Endodermal cell (in vitro differentiated cells): ENCODE measurements around the gene SDK1. TPM values are rescaled to one million over a fixed set of nuclear protein-coding genes. Genes with fewer than 3 reads are reported as not detected.
A peak's percentile ranks its signal among the peaks of the same experiment; 100 is the strongest.

Experiments
- DNase-seq: peaks from one replicate; pipeline ENCODE4 v3.0.0-alpha.2; 2017
- H3K27ac ChIP-seq: 2 replicates; pipeline ENCODE4 v1.5.1; 2013; ENCODE audit warnings: mild to moderate bottlenecking, low read depth, low read length, moderate library complexity
- H3K27me3 ChIP-seq: 2 replicates; pipeline ENCODE4 v1.6.1; 2013; ENCODE audit warnings: mild to moderate bottlenecking, low read length, moderate library complexity; ENCODE audit not compliant: insufficient read depth, control insufficient read depth, poor library complexity, severe bottlenecking
- H3K36me3 ChIP-seq: 2 replicates; pipeline ENCODE4 v1.7.0; 2013; ENCODE audit warnings: mild to moderate bottlenecking, low read length, moderate library complexity; ENCODE audit not compliant: control insufficient read depth, insufficient read depth
- H3K4me1 ChIP-seq: one replicate; pipeline ENCODE4 v1.7.0; 2013; ENCODE audit warnings: low read length; ENCODE audit not compliant: control insufficient read depth, insufficient read depth
- H3K4me3 ChIP-seq: 2 replicates; pipeline ENCODE4 v1.5.1; 2013; ENCODE audit warnings: mild to moderate bottlenecking, low read length, moderate library complexity
- H3K9ac ChIP-seq: 2 replicates; pipeline ENCODE4 v1.6.1; 2013; ENCODE audit warnings: mild to moderate bottlenecking, low read length, moderate library complexity; ENCODE audit not compliant: poor library complexity, severe bottlenecking; ENCODE audit errors: extremely low read depth
- H3K9me3 ChIP-seq: 2 replicates; pipeline ENCODE4 v1.6.1; 2013; ENCODE audit warnings: mild to moderate bottlenecking, low read length, moderate library complexity; ENCODE audit not compliant: control insufficient read depth
- H3K27ac Mint-ChIP-seq: 2 replicates; pipeline ENCODE4 v1.8.0; 2020; ENCODE audit warnings: mixed read lengths
- H3K27me3 Mint-ChIP-seq: 2 replicates; pipeline ENCODE4 v1.8.0; 2021; ENCODE audit warnings: mild to moderate bottlenecking, mixed read lengths; ENCODE audit not compliant: insufficient read depth
- H3K36me3 Mint-ChIP-seq: 2 replicates; pipeline ENCODE4 v1.8.0; 2020; ENCODE audit warnings: low read depth, mixed read lengths
- H3K4me1 Mint-ChIP-seq: 2 replicates; pipeline ENCODE4 v1.8.0; 2020; ENCODE audit warnings: mixed read lengths
- H3K4me3 Mint-ChIP-seq: 2 replicates; pipeline ENCODE4 v1.8.0; 2020; ENCODE audit warnings: mild to moderate bottlenecking, moderate library complexity, mixed read lengths
- H3K9me3 Mint-ChIP-seq: 2 replicates; pipeline ENCODE4 v1.8.0; 2020; ENCODE audit warnings: mild to moderate bottlenecking, mixed read lengths
- WGBS, 2 experiments: methylation state at CpG; one replicate each; pipeline versions ENCODE4 v1.1.5 to v1.1.7; 2013; ENCODE audit warnings: missing lambda C conversion rate in 2 of 2, mixed read lengths in 1 of 2; ENCODE audit not compliant: insufficient coverage in 1 of 2, insufficient read length in 1 of 2; 5-methylcytosine and 5-hydroxymethylcytosine counted together
- total RNA-seq, 2 donors: library from RNA; stranded (reverse); fragmentation: NEBNext Ultra II Directional in 1 of 2; extraction: Animal tissue kit (Norgen Biotek cat#: 25700) in 1 of 2; gene quantifications; 2 replicates in 1 of 2; 3 replicates in 1 of 2; pipeline ENCODE4 v1.2.1, GENCODE V29; 2021
- TF ChIP-seq, protein P1 (sequence below): fragments of 200-600 bp; sonication (generic); conservative IDR thresholded peaks from 2 replicates; pipeline ENCODE4 v1.5.0; 2021; ENCODE audit warnings: antibody characterized with exemption, mild to moderate bottlenecking

SDK1 gene
- total RNA-seq, 2 donors from 2014 or later, result 22.7 to 23.1 TPM

DNA sequence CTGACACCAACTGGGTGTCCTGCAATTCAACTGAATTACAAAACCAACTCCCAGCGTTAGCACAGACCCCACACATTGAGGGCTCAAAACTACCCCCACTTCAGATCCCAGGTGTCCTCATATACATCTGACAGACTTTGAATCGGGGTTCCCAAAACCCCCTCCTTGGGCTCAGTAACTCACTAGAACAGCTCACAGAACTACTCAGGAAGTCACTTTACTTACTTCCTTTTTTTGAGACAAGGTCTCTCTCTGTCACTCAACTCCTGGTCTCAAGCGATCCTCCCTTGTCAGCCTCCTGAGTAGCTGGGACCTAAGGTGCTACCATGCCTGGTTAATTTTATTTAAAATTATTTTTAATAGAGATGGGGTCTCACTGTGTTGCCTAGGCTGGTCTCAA, 456.0 kb downstream of the SDK1 start:
- no peak overlapping the region for H3K27ac ChIP-seq
- H3K27me3 ChIP-seq, result no peaks in the 10 kb centered on the region
- Mint-ChIP-seq H3K9me3 (peaks cover 10% of the 10 kb centered on the region), H3K4me3 (no peak overlapping the region), H3K4me1 (peaks cover 15% of the 10 kb centered on the region), H3K27ac (no peak overlapping the region), H3K36me3 (no peaks in the 10 kb centered on the region), H3K27me3 (no peaks in the 10 kb centered on the region)
- WGBS, 2 experiments, result 80 to 93% methylated on average over 2 to 3 of the region's 3 CpGs
- peaks cover 9% of the 10 kb centered on the region for H3K9me3 ChIP-seq
- peaks cover 4% of the 10 kb centered on the region for H3K4me1 ChIP-seq
- TF ChIP-seq, protein P1, sequence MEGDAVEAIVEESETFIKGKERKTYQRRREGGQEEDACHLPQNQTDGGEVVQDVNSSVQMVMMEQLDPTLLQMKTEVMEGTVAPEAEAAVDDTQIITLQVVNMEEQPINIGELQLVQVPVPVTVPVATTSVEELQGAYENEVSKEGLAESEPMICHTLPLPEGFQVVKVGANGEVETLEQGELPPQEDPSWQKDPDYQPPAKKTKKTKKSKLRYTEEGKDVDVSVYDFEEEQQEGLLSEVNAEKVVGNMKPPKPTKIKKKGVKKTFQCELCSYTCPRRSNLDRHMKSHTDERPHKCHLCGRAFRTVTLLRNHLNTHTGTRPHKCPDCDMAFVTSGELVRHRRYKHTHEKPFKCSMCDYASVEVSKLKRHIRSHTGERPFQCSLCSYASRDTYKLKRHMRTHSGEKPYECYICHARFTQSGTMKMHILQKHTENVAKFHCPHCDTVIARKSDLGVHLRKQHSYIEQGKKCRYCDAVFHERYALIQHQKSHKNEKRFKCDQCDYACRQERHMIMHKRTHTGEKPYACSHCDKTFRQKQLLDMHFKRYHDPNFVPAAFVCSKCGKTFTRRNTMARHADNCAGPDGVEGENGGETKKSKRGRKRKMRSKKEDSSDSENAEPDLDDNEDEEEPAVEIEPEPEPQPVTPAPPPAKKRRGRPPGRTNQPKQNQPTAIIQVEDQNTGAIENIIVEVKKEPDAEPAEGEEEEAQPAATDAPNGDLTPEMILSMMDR, result no peak
- DNase-seq, result no peak
- H3K9ac ChIP-seq, result no peak overlapping the region
- H3K36me3 ChIP-seq, result no peaks in the 10 kb centered on the region
- H3K4me3 ChIP-seq, result no peak overlapping the region

DNA sequence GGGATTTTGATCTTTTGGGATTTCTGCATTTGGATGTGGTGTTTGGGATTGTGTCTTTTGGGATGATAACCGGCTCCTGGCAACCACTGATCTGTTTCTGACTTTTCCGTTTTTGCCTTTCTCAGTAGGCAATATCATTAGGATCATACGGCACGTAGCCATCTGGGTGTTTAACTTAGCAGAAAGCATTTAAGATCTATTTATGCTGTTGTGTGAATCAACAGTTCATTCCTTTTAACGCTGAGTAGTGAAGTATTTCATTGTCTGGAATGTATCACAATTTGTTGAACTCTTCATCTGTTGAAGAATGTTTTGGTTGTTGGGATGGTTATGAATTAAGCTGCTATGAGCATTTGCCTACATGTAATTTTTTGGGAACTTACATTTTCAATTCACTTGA, 459.6 kb downstream of the SDK1 start:
- H3K4me1 ChIP-seq, result no peaks in the 10 kb centered on the region
- H3K36me3 Mint-ChIP-seq, result no peaks in the 10 kb centered on the region
- no peak overlapping the region for H3K9ac ChIP-seq
- TF ChIP-seq, protein P1, result no peak
- no peaks in the 10 kb centered on the region for H3K27me3 ChIP-seq
- 90 to 95% methylated on average over 1 to 5 of the region's 5 CpGs for WGBS, 2 experiments
- no peaks in the 10 kb centered on the region for H3K36me3 ChIP-seq
- H3K27me3 Mint-ChIP-seq, result no peaks in the 10 kb centered on the region
- H3K4me1 Mint-ChIP-seq, result no peaks in the 10 kb centered on the region
- H3K4me3 ChIP-seq, result no peak overlapping the region
- no peak for DNase-seq
- H3K27ac ChIP-seq, result no peak overlapping the region
- peaks cover 10% of the 10 kb centered on the region for H3K9me3 Mint-ChIP-seq
- H3K27ac Mint-ChIP-seq, result no peak overlapping the region
- H3K9me3 ChIP-seq, result peaks cover 9% of the 10 kb centered on the region
- no peak overlapping the region for H3K4me3 Mint-ChIP-seq

DNA sequence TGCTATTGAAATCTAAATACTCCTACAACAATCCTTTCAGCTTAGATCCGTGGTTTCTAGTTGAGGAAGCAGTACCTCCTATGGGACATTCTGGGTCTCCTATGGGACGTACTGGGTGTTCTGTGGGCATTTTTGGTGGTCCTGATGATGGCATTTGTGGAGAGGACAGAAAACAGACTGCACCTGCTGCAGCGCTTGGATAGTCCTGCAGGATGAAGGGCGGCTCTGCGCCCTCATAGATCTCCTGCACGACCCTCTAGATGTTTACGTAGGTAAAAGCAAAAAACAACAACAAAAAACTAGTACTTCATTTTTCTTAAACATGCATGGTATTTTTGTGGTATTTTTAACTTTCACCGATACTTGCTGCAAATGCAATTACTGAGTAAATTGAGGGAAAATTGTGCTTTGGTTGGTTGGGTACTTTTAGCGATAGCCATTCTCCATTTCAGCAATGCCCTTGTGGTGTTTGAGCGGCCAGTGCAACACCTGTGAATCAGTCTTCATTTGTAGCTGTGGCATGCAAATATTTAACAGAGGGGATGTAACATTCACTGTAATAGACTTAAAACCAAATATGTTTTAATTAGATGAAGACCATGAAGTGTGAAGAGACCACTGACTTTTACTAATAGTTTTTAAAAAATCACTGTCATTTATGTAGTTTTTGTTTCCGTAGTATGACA, 461.2 kb downstream of the SDK1 start:
- no peaks in the 10 kb centered on the region for H3K27me3 Mint-ChIP-seq
- no peak overlapping the region for H3K27ac Mint-ChIP-seq

More for the DNA sequence above, 461.2 kb downstream of the SDK1 start:
- Histone ChIP-seq H3K27ac (no peak overlapping the region), H3K9ac (no peak overlapping the region), H3K36me3 (no peaks in the 10 kb centered on the region), H3K27me3 (no peaks in the 10 kb centered on the region), H3K9me3 (peaks cover 9% of the 10 kb centered on the region), H3K4me3 (no peak overlapping the region), H3K4me1 (no peaks in the 10 kb centered on the region)
- Mint-ChIP-seq H3K36me3 (no peaks in the 10 kb centered on the region), H3K9me3 (peaks cover 10% of the 10 kb centered on the region), H3K4me1 (no peaks in the 10 kb centered on the region), H3K4me3 (no peak overlapping the region)
- no peak for DNase-seq
- TF ChIP-seq, protein P1, result peak; percentile 50
- WGBS, 2 experiments, result 91 to 100% methylated on average over 4 to 11 of the region's 11 CpGs
